ENCODE data around the gene FAM171A1.

GRCh38 chr10:15320522-15321203 lies 50.4 kb downstream of the FAM171A1 start:
- TF ChIP-seq GATA3 (IDR thresholded peaks at IDR 0.05; ENCODE audit: low read depth, low read length), result no peak
- no peak for TF ChIP-seq GATA2 (IDR thresholded peaks at IDR 0.05; ENCODE audit: low read depth, low read length)
